GM18517 (cell line): ENCODE measurements around the gene SGCD.
"Not testable (repeated sequence)": the region's sequence is repeated elsewhere in the genome, so short reads cannot be mapped to it uniquely, and the experiment has no call there.

Source experiments
- ATAC-seq: cut with Tn5 transposase; IDR thresholded peaks from one replicate; pipeline ENCODE4 v1.9.1; 2021; ENCODE audit warnings: mild to moderate bottlenecking, moderate library complexity; ENCODE audit not compliant: unreplicated experiment

Gene SGCD

GRCh38 chr5:156617426-156617825 is 290.5 kb downstream of the SGCD start:
- no peak for ATAC-seq

GRCh38 chr5:156618601-156619000 is 291.6 kb downstream of the SGCD start:
- no peak for ATAC-seq

- ATAC-seq: no peak
Observed at GRCh38 chr5:156621719-156622118, 294.8 kb downstream of the SGCD start.

DNA sequence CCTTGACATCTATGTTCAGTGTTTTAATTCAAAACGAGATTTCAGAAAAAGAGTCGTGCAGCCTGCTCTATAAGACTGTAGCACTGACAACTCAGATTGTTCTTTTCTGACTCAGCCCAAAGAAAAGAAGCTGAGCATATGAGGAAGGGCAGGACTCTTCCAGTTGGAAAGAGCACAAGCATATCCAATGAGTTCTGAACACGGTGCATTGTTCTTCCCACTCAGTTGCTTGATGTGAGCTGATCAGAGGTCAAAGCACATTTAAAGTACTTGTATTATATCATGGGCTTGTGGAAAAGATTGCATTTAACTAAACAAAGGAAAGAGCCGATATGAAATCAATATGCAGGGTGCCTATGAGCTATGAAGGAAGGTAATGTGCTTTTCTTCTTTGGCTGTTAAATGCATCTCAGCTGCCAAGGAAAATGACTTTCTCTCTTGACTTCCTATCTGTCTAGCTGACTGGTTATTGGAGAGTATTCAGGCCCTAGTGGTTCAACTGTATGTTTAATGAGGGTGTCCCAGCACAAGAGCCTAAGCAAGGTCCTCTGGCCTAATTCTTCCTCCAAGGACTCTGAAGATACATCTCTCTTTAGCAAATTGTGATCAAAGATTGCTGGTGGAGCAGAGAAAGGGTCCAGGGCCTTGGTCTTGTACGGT is 296.5 kb downstream of the SGCD start:
- no peak for ATAC-seq

GRCh38 chr5:156624686-156625085 is 297.7 kb downstream of the SGCD start:
- no peak for ATAC-seq

DNA sequence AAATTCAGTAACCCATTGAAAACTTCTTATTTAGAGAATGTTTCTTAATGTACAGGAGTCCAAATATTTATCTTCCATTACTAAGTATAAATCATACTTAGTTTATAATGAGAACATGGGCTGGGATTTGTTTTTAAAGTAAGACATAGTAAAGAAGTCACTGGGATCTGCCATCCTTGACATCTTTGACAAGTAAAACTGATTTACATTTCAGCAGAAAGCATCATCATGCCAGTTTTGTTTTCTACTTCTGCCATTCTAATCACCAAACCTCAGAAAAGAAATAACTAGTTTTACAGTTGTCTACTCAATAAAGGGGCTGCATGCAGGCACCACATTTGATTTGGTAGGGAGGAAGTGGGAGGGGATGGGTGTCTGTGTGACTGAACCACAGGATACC is 301.5 kb downstream of the SGCD start:
- ATAC-seq: no peak

DNA sequence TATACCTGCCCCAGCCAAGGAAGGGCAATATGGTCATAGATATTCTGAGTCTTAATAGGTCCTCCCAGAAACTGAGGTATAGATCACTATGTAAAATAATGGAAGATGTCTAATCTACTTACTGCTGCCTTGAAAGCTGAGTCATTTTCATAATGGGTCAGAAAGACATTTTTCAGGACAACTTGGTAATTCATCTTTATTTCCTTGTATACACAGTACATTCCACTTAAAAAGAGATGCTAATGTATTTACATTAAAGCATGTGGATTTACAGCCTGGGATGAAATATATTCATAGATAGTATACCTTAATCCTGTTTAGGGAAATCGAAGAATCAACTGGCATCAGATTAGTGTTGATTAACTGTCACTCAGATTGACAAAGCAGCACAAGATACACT is 304.0 kb downstream of the SGCD start:
- no peak for ATAC-seq

- no peak for ATAC-seq
Observed at GRCh38 chr5:156634301-156634700, 307.3 kb downstream of the SGCD start.

DNA sequence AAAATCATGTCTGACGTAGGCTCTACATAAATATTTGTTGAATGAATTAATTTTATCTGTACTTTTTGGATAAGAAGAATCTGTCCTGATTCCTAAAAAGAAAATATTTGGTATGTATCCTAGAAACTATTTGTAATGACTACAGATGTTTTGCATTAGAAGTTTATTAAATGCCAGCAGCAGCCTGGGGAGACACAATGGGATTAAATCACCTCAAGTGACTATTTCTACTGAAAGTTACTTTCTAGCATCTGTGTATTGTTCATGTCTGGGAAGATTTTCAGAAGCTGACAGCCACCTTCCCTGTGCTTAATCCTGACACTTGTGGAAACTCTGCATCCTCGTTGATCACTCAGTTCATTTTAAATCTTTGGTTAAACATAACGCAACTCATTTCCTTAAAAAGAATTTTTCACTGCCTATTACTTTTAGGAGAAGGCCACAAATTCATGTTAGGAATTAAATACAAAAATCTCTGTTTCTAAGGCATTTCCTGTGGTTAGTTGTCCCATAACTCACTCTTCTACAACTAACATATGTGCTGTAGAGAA is 313.8 kb downstream of the SGCD start:
- no peak for ATAC-seq

- ATAC-seq: no peak
Observed at GRCh38 chr5:156641686-156642085, 314.7 kb downstream of the SGCD start.

GRCh38 chr5:156647034-156647451 is 320.1 kb downstream of the SGCD start:
- no peak for ATAC-seq

DNA sequence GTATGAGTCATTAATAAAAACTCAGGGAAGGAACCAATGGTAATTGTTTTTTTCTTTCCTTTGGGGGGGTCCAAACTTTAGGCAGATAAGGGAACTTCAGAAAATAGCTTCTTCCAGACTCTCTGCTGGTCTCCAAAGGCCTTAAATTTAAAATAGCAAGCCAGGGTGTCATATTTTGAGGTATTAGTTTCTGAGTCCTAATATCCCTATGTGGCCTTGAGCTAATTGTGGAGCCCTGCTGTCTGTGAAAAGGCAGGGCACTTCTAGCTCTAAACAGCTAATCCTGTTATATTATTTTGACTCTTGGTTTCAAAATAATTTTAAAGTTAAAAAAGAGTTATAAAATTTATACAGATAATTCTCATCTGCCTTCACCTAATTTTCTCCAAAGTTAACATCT is 327.5 kb downstream of the SGCD start:
- no peak for ATAC-seq

DNA sequence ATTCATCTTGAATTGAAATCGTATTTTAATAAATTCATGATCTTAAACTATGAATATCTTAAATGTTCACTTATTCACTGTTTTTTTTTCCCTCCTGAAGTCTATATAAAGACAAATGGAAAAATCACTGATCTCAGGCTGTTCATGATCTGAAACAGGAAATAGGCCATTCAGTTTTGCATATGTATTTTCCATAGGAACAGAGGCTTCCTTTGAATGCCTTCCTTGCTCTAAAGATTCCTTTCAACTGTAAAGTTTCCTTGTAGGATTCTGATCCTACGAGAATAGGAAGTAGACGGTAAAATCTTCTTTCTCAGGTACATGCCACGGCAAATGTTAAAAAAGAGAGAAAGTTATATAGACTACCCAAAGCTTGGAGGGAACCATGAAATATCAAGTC is 328.8 kb downstream of the SGCD start:
- no peak for ATAC-seq

- not testable (repeated sequence) for ATAC-seq
Observed at GRCh38 chr5:156664832-156665231, 337.9 kb downstream of the SGCD start.

GRCh38 chr5:156666686-156667085 is 339.7 kb downstream of the SGCD start:
- ATAC-seq: not testable (repeated sequence)

DNA sequence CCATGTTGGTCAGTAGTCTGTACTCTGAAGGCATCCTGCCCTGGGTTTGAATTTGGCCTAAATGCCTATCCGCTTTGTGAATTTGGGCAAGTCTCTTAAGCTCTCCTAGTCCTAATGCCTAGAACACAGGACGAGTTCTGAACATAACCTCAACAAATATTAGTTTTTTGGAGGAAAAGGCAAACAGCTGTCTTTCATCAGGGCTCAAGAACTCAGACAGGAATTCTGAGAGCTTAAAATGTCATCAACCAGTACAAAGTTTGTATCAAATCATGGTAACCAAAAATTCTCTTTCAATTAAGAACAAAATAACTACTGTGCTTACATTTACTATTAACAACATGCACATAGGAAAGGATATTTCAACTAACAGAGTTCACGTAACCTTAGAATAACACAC is 340.7 kb downstream of the SGCD start:
- no peak for ATAC-seq

DNA sequence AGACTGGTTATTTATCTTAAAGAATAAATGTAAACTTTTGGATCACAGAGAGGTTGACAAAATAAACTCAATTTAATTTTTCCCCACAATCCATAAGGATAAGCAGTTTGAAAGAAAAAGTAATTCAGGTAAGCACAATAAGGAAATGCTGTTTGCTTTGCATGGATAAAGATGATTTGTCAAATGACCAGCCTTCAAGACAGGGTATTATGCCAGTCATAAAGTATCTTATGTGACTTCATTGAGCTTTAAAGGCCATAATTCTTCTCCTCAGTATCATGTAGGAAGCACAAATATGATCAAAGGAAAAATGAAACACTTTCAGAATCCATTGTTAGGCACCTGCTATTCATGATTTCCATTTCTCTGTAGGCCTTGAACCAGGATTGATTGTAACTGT is 342.5 kb downstream of the SGCD start:
- no peak for ATAC-seq

DNA sequence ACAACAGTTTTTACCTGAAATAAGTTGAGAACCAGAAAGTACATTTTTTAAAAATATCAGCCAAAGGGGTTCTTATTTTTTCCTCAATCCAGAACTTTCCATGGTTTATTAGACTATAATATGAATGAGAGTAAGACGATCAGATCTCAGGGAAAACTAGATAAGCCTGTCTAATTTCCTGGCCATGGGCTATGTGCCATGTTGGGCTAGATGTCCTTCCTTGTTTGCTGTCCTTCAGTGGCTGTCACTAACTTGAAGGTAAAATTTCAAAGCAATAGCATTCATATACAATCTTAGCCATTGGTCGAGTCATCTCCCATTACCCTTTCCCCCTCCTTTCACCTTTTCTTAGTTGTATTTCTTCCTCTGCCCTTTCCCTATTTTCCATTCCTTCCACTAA is 343.7 kb downstream of the SGCD start:
- ATAC-seq: no peak

GRCh38 chr5:156675395-156675794 is 348.4 kb downstream of the SGCD start:
- ATAC-seq: no peak

DNA sequence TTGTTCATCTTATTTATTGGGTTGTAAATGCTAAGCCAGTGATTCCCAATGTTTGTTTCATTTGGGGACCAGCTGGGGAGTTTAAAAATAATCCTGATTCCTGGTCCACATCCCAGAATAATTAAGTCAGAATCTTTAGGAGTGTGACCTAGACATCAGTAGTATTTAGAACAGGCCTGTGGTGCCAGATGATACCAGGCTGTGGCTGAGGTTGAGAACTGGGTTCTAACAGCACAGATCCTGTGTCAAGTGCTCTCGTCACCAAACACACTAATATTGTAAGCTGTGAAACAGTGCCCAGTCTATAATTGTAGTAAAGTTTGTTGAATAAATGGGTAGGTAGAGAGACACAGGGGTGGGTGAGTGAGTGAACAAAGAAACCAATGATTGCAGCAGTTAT is 351.0 kb downstream of the SGCD start:
- ATAC-seq: no peak

DNA sequence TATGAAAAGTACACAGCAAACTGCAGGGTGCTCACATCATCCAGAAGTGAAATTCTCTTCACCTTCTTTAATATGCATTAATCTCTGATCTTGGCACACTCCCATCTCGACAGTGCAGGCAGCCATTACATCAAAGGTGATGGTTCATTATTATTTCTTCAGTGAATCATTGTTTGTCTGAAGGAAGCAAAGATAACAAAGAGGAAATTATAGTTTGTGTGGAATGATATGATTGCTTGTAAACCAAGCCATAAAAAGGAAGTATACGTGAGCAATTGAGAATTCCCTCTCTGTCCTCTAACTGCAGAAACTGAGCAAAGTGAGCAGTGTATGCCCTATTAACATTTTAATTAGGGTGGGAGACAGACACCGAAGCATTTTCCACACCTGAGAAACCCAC is 351.5 kb downstream of the SGCD start:
- no peak for ATAC-seq

DNA sequence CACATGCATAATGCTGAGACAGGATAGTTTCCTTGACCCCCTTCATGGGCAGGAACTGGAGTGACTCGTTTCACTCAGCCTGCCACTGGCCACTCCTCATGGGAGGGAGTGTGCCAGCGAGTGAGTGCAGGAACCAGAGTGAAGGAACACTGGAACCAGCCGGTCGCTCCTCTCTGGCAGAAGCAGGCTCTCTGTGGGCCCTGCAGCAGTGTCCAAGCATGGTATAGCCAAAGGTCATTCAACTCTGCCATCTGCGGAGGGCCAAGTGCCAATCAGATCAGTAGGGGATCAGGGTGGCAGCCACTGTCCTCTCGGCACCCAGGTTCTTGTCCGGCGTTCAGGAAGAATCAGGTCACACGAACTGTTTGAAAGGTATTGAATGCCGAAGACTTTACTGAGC is 353.9 kb downstream of the SGCD start:
- no peak for ATAC-seq

DNA sequence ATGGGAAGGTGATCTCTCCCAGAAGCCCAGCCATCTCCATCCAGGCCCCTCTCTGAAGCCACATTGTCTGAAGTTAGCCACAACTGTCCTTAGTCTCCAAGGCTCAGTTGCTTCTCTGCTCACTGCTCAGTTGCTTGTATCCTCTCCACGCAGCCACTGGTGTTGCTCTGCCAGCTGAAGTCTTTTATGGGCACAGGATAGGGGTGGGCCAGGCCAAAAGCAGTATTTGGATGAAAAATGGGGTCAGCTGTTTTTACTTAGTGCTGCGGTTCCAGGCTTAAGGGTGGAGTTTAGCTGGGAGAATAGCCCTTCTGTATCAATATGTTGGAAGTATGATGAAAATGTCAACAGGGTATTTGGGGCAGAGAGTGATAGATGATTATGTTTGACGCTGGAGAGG is 354.3 kb downstream of the SGCD start:
- no peak for ATAC-seq
